Adrenal gland (tissue), 12 donors: ENCODE measurements around the gene ZNF296. TPM values are rescaled to one million over a fixed set of nuclear protein-coding genes. Genes with fewer than 3 reads are reported as not detected.

ENCODE experiments used
- DNase-seq, 7 donors: peaks; one replicate each; pipeline ENCODE4 v3.0.0-alpha.2; 2019 to 2020
- H3K27ac ChIP-seq, 5 donors: fragments of 200-600 bp; sonication (generic) in 4 of 5; 1 replicate in 3 of 5; 2 replicates in 2 of 5; pipeline versions ENCODE4 v1.5.1 to v1.8.0; 2016 to 2020; ENCODE audit warnings: mild to moderate bottlenecking in 1 of 5
- H3K27me3 ChIP-seq: fragments of 200-600 bp; 2 replicates; pipeline ENCODE4 v1.8.0; 2021
- H3K36me3 ChIP-seq, 2 donors: fragments of 200-600 bp; replicated peaks in 1 of 2; 1 replicate in 1 of 2; 2 replicates in 1 of 2; pipeline versions ENCODE4 v1.5.1 to v1.8.0; 2018 to 2022
- H3K4me1 ChIP-seq, 2 donors: fragments of 200-600 bp; replicated peaks in 1 of 2; 1 replicate in 1 of 2; 2 replicates in 1 of 2; pipeline versions ENCODE4 v1.5.1 to v1.8.0; 2018 to 2021
- H3K4me3 ChIP-seq, 4 donors: fragments of 200-600 bp; sonication (generic) in 3 of 4; one replicate each; pipeline ENCODE4 v1.5.1; 2016 to 2018
- H3K9me3 ChIP-seq, 3 donors: fragments of 200-600 bp; sonication (generic) in 1 of 3; replicated peaks in 1 of 3; 1 replicate in 2 of 3; 2 replicates in 1 of 3; pipeline versions ENCODE4 v1.5.1 to v1.8.0; 2016 to 2021
- CTCF ChIP-seq, 6 experiments: fragments of 450-650 bp in 4 of 6; fragments of 200-600 bp in 2 of 6; sonication (generic) in 1 of 6; IDR thresholded peaks; 1 replicate in 5 of 6; 2 replicates in 1 of 6; pipeline versions ENCODE4 v1.5.1 to v1.8.0; 2016 to 2021; ENCODE audit warnings: antibody characterized with exemption in 6 of 6, mild to moderate bottlenecking in 2 of 6, moderate library complexity in 1 of 6
- POLR2A ChIP-seq, 2 donors: fragments of 450-650 bp; IDR thresholded peaks; one replicate each; pipeline ENCODE4 v1.6.1; 2017; ENCODE audit warnings: antibody characterized with exemption in 2 of 2, mild to moderate bottlenecking in 2 of 2, moderate library complexity in 1 of 2
- WGBS, 4 donors: extraction: QIAGEN DNeasy Blood & Tissue Kit in 2 of 4; methylation state at CpG; one replicate each; pipeline versions ENCODE4 v1.1.5 to v1.1.7; 2013 to 2017; 5-methylcytosine and 5-hydroxymethylcytosine counted together
- intact Hi-C, 2 donors: fragments of 100-400 bp; cut with DNase I; formaldehyde crosslinking; loops; one replicate each; pipeline versions ENCODE4 v1.14.1 to v1.15.0; 2022 to 2023
- polyA plus RNA-seq, 3 donors: library from polyadenylated mRNA; stranded (reverse); fragments of 200-250 nt in 2 of 3; fragments of 350-450 nt in 1 of 3; fragmentation: Illumina TruSeq in 1 of 3; extraction: RNeasy Lipid Tissue Mini Kit (QIAGEN cat#74804) in 1 of 3; gene quantifications; one replicate each; pipeline ENCODE4 v1.2.3, GENCODE V29; 2013 to 2014
- total RNA-seq, 9 donors: library from RNA; depleted of rRNA in 4 of 9; stranded (reverse); fragments of >200 nt in 4 of 9; fragments of 120-200 nt in 1 of 9; fragmentation: NEBNext Ultra II Directional in 1 of 9; extraction: Animal tissue kit (Norgen Biotek cat#: 25700) in 1 of 9; gene quantifications; one replicate each; pipeline versions ENCODE4 v1.1.0 to v1.2.4, GENCODE V29; 2013 to 2023
- donor health status: healthy with polysubstance abuse.
- donor health status: Bipolar disorder and iron deficiency.
- donor health status: DM: yes; HTN: yes; CAD: no.
- donor health status: DM: no; HTN: no; CAD: no.
- donor health status: DM: no; HTN: no; CAD: no.
- donor health status: DM: yes; HTN: yes; CAD: no.

Gene ZNF296
- total and polyA plus RNA-seq, 12 donors: 0.06 to 13.2 (median 0.81) TPM; not detected in 2

- peaks cover 0 to 9% of the 10 kb centered on the region in 2 donors for H3K4me1 ChIP-seq
- H3K27ac ChIP-seq: no peak overlapping the region
- intact Hi-C loops: no loop called here
- no peak for DNase-seq
- no peak overlapping the region for H3K4me3 ChIP-seq
- H3K36me3 ChIP-seq: peaks cover 0 to 14% of the 10 kb centered on the region in 2 donors
- H3K9me3 ChIP-seq: no peaks in the 10 kb centered on the region
- H3K27me3 ChIP-seq: no peaks in the 10 kb centered on the region
- 87 to 95% (median 91%) methylated on average over 4 of the region's 4 CpGs for WGBS, 4 donors
- TF ChIP-seq POLR2A (IDR thresholded peaks at IDR 0.05) (no peak), CTCF (IDR thresholded peaks at IDR 0.05) (no peak)
Measured at GRCh38 chr19:45086480-45086879, 10.2 kb upstream of the ZNF296 start.

- Histone ChIP-seq H3K4me1 (peaks cover 15 to 17% of the 10 kb centered on the region in 2 donors), H3K27me3 (no peaks in the 10 kb centered on the region), H3K4me3 (no peak overlapping the region), H3K9me3 (no peaks in the 10 kb centered on the region), H3K36me3 (peaks cover 0 to 9% of the 10 kb centered on the region in 2 donors), H3K27ac (no peak overlapping the region)
- TF ChIP-seq POLR2A (IDR thresholded peaks at IDR 0.05) (no peak), CTCF (IDR thresholded peaks at IDR 0.05) (no peak)
- intact Hi-C loops: no loop called here
- 90 to 95% (median 91%) methylated on average over 5 of the region's 5 CpGs for WGBS, 4 donors
- no peak for DNase-seq
Measured at GRCh38 chr19:45082170-45082569, 5.9 kb upstream of the ZNF296 start.

- H3K9me3 ChIP-seq: no peaks in the 10 kb centered on the region
- WGBS, 4 donors: 8 to 15% (median 11%) methylated on average over 6 of the region's 6 CpGs
- peak overlapping the region in 1 of 5 donors; percentile 59 for H3K27ac ChIP-seq
- TF ChIP-seq CTCF (IDR thresholded peaks at IDR 0.05) (no peak), POLR2A (IDR thresholded peaks at IDR 0.05) (no peak)
- intact Hi-C loops: no loop called here
- no peak for DNase-seq
- H3K4me1 ChIP-seq: peaks cover 20 to 30% of the 10 kb centered on the region in 2 donors
- peaks cover 0 to 9% of the 10 kb centered on the region in 2 donors for H3K36me3 ChIP-seq
- H3K4me3 ChIP-seq: peak overlapping the region in 2 of 4 donors; percentile 75 to 98
- no peaks in the 10 kb centered on the region for H3K27me3 ChIP-seq
Measured at GRCh38 chr19:45079911-45080370, 3.7 kb upstream of the ZNF296 start.

- intact Hi-C loops: no loop called here
- TF ChIP-seq POLR2A (IDR thresholded peaks at IDR 0.05): peak; percentile 30 to 34
- no peak for TF ChIP-seq CTCF (IDR thresholded peaks at IDR 0.05)
- WGBS, 4 donors: 0% methylated on average over 21 to 61 of the region's 61 CpGs
Measured at GRCh38 chr19:45079063-45079910, 3.0 kb upstream of the ZNF296 start, which contains the start of gene GEMIN7. GEMIN7 (plus strand) TSS chr19:45079260; CDS start chr19:45090115, 10,855 bp downstream.

More at GRCh38 chr19:45079063-45079910, 3.0 kb upstream of the ZNF296 start, which contains the start of gene GEMIN7:
- Histone ChIP-seq H3K4me3 (peak within 1 kb of the TSS; percentile 54 to 98 (median 86)), H3K27me3 (no peaks in the 10 kb centered on the region), H3K27ac (peak within 1 kb of the TSS in 3 of 5 donors; percentile 57 to 64 (median 59)), H3K36me3 (peaks cover 0 to 9% of the 10 kb centered on the region in 2 donors), H3K9me3 (no peaks in the 10 kb centered on the region), H3K4me1 (peaks cover 20 to 30% of the 10 kb centered on the region in 2 donors)
- peak; percentile 65 to 78 (median 76) for DNase-seq
